HL-60 (cell line): Measurements from ENCODE around the gene IYD.

Source experiments
- POLR2AphosphoS5 ChIP-seq: IDR thresholded peaks from 2 replicates; pipeline ENCODE4 v1.6.1; 2012; ENCODE audit warnings: low read depth
- TF ChIP-seq, protein P1 (sequence below): IDR thresholded peaks from one replicate; pipeline ENCODE4 v1.5.1; 2011; ENCODE audit warnings: low read length, control low read depth, inconsistent platforms; ENCODE audit not compliant: insufficient read depth
- TF ChIP-seq, protein P2 (sequence below): IDR thresholded peaks from 2 replicates; pipeline ENCODE4 v1.6.1; 2012; ENCODE audit warnings: low read depth; ENCODE audit not compliant: insufficient replicate concordance

DNA sequence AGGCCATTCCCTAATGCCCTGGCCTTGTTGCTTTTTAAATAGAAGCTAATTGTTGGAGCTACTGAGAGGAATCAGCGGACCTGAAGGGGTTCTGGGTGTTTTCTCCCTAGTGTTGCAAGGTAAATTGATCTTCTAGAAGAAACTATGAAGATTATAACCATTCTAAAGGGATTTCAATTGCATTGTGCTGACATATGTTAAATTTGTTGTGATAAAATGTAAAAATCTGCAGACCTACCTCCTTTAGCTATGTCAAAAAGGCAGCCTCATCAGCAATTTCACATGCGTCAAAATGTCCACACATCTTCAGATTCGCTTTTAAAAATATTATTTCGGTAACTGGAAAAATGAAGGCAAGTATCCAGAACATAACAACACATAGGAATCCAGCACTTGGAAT is 44.4 kb downstream of the IYD start:
- TF ChIP-seq, protein P1, sequence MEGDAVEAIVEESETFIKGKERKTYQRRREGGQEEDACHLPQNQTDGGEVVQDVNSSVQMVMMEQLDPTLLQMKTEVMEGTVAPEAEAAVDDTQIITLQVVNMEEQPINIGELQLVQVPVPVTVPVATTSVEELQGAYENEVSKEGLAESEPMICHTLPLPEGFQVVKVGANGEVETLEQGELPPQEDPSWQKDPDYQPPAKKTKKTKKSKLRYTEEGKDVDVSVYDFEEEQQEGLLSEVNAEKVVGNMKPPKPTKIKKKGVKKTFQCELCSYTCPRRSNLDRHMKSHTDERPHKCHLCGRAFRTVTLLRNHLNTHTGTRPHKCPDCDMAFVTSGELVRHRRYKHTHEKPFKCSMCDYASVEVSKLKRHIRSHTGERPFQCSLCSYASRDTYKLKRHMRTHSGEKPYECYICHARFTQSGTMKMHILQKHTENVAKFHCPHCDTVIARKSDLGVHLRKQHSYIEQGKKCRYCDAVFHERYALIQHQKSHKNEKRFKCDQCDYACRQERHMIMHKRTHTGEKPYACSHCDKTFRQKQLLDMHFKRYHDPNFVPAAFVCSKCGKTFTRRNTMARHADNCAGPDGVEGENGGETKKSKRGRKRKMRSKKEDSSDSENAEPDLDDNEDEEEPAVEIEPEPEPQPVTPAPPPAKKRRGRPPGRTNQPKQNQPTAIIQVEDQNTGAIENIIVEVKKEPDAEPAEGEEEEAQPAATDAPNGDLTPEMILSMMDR = no peak
- TF ChIP-seq, protein P2, sequence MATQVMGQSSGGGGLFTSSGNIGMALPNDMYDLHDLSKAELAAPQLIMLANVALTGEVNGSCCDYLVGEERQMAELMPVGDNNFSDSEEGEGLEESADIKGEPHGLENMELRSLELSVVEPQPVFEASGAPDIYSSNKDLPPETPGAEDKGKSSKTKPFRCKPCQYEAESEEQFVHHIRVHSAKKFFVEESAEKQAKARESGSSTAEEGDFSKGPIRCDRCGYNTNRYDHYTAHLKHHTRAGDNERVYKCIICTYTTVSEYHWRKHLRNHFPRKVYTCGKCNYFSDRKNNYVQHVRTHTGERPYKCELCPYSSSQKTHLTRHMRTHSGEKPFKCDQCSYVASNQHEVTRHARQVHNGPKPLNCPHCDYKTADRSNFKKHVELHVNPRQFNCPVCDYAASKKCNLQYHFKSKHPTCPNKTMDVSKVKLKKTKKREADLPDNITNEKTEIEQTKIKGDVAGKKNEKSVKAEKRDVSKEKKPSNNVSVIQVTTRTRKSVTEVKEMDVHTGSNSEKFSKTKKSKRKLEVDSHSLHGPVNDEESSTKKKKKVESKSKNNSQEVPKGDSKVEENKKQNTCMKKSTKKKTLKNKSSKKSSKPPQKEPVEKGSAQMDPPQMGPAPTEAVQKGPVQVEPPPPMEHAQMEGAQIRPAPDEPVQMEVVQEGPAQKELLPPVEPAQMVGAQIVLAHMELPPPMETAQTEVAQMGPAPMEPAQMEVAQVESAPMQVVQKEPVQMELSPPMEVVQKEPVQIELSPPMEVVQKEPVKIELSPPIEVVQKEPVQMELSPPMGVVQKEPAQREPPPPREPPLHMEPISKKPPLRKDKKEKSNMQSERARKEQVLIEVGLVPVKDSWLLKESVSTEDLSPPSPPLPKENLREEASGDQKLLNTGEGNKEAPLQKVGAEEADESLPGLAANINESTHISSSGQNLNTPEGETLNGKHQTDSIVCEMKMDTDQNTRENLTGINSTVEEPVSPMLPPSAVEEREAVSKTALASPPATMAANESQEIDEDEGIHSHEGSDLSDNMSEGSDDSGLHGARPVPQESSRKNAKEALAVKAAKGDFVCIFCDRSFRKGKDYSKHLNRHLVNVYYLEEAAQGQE = no peak
- no peak for TF ChIP-seq POLR2AphosphoS5
